IPS-15b (cell line): ENCODE data around the gene CDK4.
A peak's percentile ranks its signal among the peaks of the same experiment; 100 is the strongest.

Source experiments
- H3K27me3 ChIP-seq: one replicate; pipeline ENCODE4 v1.6.1; 2013; ENCODE audit warnings: low read length; ENCODE audit not compliant: control insufficient read depth, insufficient read depth
- H3K36me3 ChIP-seq: one replicate; pipeline ENCODE4 v1.6.1; 2013; ENCODE audit warnings: low read length; ENCODE audit not compliant: control insufficient read depth, insufficient read depth
- H3K4me1 ChIP-seq: one replicate; pipeline ENCODE4 v1.6.1; 2013; ENCODE audit warnings: mild to moderate bottlenecking, low read length; ENCODE audit not compliant: control insufficient read depth, insufficient read depth
- H3K4me3 ChIP-seq: one replicate; pipeline ENCODE4 v1.5.1; 2013; ENCODE audit warnings: low read depth, low read length
- H3K9ac ChIP-seq: one replicate; pipeline ENCODE4 v1.6.1; 2013; ENCODE audit warnings: low read depth, mild to moderate bottlenecking, low read length
- H3K9me3 ChIP-seq: one replicate; pipeline ENCODE4 v1.6.1; 2013; ENCODE audit warnings: mild to moderate bottlenecking, low read length; ENCODE audit not compliant: control insufficient read depth, insufficient read depth

The CDK4 gene

DNA sequence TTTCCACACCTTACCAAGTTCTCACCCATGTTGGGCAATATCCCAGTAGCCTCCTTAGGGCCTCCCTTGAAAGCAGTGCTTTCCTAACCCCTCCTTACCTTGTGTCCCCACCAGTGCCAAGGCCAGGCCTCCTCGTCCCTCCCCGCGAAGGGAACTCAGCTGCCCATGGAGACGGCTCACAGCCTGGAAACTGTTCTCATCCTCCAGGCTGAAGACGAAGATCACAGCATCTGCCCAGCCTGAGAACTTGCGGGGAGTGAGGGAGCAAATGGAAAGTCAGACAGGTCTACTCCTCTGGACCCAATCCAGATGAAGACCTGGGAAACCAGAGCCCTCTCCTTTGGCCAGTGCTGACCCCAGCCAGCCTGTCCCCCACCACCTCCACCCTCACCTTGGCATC lies 18.2 kb downstream of the CDK4 start:
- Histone ChIP-seq H3K36me3 (no peaks in the 10 kb centered on the region), H3K9ac (no peak overlapping the region), H3K9me3 (no peaks in the 10 kb centered on the region), H3K4me3 (no peak overlapping the region), H3K27me3 (peaks cover 92% of the 10 kb centered on the region), H3K4me1 (peaks cover 6% of the 10 kb centered on the region)

DNA sequence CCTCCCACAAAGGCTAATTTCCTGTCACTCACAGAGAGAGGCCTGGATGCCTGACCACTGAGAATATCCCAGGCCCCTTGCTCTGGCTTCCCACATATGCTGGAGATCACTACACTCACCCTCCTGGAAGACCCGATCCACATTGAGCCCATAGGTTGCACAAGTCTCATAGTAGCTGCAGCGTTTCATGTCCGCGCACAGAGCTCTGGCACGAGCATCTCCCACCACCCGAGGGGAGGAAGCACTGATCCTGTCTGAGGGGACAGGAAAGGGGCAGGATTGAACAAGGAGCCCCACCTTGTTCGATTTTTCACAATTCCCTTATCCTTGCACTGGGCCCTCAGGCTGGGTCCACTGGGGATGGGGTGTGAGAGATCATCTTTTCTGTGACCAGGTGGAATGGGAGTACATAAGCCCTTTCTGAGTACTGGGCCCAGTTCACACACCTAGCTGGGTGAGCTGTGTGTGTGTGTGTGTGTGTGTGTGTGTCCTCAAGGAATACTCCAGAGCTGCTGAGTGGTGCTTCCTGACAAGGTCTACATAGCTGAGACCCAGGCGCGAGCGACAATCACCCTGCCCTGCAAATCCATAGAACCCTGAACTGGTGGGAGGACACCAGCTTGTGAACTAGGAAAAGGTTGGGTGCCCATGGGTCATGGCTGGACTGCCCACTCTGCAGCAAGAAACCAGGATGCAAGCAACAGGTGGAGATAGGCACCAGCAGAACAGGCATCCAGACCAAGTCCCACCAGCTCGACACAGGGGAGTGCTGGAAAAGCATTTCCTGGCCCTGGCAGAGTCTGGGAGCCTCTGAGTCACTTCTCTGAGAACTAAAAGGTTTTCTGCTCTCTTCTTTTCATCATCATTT lies 19.1 kb downstream of the CDK4 start:
- peaks cover 98% of the 10 kb centered on the region for H3K27me3 ChIP-seq
- H3K9ac ChIP-seq, result no peak overlapping the region
- no peak overlapping the region for H3K4me3 ChIP-seq
- H3K4me1 ChIP-seq, result peaks cover 6% of the 10 kb centered on the region
- H3K9me3 ChIP-seq, result no peaks in the 10 kb centered on the region
- H3K36me3 ChIP-seq, result no peaks in the 10 kb centered on the region

DNA sequence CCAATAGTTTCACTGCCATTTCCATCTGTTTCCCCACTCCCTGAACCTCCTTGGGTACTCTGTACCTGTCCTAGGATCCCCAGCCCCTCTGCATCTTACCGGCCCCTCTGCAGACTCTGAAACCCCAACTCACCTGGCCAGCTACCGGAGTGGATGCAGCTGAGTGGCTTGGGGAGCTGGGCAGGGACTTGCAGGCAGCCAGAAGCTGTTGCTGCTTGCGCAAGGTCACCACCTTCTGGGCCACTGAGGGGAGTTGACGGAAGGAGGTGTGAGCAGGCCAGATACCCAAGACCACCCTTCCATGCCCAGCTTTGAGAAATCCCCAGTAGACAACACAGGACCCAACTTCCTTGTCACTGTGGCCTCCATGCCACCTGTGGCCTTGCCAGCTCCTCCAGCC lies 19.8 kb downstream of the CDK4 start:
- Histone ChIP-seq H3K9ac (no peak overlapping the region), H3K4me3 (no peak overlapping the region), H3K9me3 (no peaks in the 10 kb centered on the region), H3K4me1 (peaks cover 6% of the 10 kb centered on the region), H3K36me3 (no peaks in the 10 kb centered on the region), H3K27me3 (peaks cover 98% of the 10 kb centered on the region)

DNA sequence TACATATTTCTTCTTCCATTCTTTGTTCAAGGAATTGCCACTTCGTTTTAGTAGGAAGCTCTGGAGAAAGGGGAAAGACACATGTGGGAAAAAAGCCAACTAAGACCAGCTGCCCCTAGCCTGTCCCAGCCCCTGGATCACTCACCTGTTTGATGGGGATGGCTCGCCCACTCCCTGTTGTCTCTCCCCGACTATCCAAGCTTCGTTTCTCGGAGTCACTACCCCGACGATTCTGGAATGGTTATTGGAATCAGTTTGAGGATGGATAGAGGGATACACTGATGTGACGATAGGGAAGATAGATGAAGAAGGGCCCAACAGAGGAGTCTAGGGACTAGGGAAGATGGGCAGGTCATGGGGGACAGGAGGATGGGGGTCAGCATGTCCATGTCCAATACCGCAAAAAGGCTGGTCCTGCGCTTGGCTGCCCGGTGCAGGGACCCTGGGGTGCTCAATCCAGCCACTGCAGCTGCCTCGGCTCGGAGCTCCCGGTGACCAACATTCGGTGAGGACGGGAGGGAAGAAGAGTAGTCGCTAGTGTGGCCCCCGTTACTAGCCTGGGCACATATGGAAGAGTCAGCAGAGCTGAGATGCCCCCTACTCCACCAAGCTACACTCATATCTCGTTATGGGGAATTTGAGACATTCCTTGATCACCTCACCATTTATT lies 20.6 kb downstream of the CDK4 start:
- Histone ChIP-seq H3K27me3 (peaks cover 98% of the 10 kb centered on the region), H3K9me3 (no peaks in the 10 kb centered on the region), H3K36me3 (no peaks in the 10 kb centered on the region), H3K9ac (no peak overlapping the region), H3K4me1 (peaks cover 4% of the 10 kb centered on the region), H3K4me3 (no peak overlapping the region)

DNA sequence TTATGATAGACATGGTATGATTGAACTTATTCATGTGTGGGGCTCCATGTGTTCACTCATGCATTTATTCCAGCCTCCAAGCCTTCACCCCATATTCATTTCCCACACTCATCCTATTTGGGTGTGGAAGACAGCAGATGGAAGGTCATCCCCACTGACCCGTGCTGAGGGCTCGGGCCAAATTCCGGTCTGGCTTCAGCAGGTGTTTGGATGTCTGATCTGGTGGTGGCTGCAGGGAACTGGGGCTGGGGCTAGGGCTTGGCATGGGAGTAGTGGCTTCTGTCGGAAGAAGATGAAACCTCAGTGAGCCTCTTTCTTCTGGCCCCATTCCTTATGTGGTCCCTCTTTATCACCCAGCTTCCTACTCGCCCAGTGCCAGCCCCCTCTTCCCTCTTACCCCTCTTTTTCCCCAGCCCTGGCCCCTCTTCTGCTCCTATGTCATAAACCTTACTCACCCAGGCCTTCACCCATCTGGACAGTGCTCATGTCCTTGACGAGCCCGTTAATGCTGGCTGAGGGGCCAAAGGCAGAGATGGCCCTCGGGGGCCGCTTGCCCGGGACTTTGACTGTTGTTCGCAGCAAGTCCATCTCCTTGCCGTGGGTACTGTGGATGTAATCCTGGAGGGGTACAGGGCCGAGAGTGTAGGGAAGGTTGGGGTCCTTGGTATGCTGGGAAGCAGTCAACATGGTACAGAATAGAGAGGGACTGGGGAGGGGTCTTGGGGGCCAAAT lies 21.6 kb downstream of the CDK4 start:
- no peaks in the 10 kb centered on the region for H3K36me3 ChIP-seq

DNA sequence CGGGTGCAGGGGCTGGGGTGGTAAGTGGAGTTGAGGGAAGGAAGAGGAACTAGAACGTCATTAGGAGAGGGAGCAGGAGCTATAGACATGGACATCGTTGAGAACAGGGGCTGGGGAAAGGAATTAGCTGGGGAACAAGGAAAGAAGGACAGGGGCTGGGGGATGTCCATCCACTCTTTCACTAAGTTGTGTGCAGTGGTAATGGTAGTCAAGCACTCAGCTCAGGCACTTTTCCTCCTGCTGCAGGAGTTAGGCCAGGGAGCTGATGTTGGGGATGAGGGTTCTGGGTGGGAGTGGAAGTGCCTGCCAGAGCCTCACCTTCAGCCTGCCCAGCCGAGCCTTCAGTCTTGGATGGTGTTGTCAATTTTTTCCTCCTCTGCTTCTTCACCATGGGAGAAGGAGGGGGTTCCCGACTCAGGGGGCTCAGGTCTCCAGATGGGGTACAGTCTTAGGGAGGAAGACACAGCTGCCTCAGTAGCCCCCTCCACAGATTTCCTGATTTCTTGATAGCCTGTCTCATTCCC lies 22.7 kb downstream of the CDK4 start:
- Histone ChIP-seq H3K9me3 (no peaks in the 10 kb centered on the region), H3K27me3 (peaks cover 94% of the 10 kb centered on the region), H3K4me3 (no peak overlapping the region), H3K9ac (no peak overlapping the region), H3K36me3 (no peaks in the 10 kb centered on the region), H3K4me1 (no peaks in the 10 kb centered on the region)

More for the DNA sequence above, 21.6 kb downstream of the CDK4 start:
- H3K27me3 ChIP-seq, result peaks cover 95% of the 10 kb centered on the region
- H3K4me3 ChIP-seq, result no peak overlapping the region
- H3K9me3 ChIP-seq, result no peaks in the 10 kb centered on the region
- H3K4me1 ChIP-seq, result peaks cover under 1% of the 10 kb centered on the region
- H3K9ac ChIP-seq, result no peak overlapping the region

DNA sequence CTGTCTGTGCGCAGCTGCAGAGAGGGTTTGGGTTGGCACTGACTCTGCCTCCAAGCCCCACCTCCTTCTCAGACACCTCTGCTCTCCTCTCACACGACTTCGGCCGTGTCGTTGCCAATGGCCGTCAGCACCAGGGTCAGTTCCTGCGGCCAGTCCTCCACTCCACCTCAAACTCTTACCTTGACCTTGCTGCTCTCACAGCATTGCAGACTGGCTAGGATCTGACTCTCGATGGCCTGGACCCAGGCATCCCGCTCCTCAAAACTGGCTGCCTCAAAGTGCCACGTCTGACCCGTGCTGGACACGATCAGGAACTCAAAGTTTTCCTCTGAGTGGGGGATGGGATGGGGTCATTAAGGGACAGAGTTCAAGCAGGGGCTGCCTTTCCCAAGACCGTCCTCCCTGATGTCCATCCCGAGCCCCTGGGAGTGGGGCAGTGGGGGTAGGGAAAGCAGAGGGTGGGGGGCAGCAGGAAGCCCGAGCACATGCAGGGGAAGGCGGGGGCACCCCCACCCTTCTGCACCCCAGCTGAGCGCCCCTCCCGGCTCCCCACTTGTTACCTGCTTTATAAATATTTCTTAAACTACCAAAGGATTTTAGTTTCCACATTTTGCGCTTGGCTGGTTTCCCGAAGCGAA lies 24.2 kb downstream of the CDK4 start:
- peak overlapping the region; percentile 75 for H3K4me3 ChIP-seq
- H3K36me3 ChIP-seq, result no peaks in the 10 kb centered on the region
- no peaks in the 10 kb centered on the region for H3K4me1 ChIP-seq
- no peak overlapping the region for H3K9ac ChIP-seq
- no peaks in the 10 kb centered on the region for H3K9me3 ChIP-seq
- H3K27me3 ChIP-seq, result peaks cover 93% of the 10 kb centered on the region

DNA sequence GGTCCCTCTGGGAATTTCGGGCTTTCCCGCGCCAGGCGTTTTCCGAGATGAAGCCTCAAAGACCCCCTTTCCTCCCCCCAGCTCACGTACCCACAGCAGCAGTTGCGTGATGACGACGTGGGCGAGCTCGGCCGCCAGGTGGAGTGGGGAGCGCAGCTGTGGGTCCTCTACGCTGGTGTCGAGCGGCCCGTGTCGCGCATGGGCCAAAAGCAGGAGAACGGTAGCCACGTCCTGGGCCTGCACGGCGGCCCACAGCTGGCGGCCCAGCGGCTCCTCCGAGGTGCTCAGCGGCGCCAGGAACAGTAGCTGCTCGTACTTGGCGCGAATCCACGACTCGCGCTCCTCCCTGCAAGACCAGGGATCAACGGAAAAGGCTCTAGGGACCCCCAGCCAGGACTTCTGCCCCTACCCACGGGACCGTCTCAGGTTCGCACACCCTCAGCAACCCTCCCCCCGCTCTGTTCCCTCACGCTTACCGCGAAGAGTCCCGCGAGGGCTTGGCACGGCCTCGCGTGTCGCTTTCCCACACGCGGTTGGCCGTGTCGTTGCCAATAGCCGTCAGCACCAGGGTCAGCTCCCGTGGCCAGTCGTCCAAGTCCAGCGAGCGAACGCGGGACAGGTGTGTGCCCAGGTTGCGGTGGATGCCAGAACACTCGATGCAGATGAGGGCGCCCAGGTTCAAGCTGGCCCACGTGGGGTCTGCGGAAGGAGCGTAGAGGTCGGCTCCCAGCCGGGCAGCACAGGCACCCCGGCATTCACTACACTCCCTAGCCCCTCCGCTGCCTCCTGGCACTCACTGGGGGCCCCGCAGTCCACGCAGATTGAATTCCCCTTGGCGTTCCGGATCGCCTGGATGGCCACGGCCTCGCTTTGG lies 25.0 kb downstream of the CDK4 start:
- Histone ChIP-seq H3K27me3 (peaks cover 88% of the 10 kb centered on the region), H3K9me3 (no peaks in the 10 kb centered on the region), H3K36me3 (no peaks in the 10 kb centered on the region), H3K4me1 (no peaks in the 10 kb centered on the region), H3K9ac (no peak overlapping the region), H3K4me3 (peak overlapping the region; percentile 75)

DNA sequence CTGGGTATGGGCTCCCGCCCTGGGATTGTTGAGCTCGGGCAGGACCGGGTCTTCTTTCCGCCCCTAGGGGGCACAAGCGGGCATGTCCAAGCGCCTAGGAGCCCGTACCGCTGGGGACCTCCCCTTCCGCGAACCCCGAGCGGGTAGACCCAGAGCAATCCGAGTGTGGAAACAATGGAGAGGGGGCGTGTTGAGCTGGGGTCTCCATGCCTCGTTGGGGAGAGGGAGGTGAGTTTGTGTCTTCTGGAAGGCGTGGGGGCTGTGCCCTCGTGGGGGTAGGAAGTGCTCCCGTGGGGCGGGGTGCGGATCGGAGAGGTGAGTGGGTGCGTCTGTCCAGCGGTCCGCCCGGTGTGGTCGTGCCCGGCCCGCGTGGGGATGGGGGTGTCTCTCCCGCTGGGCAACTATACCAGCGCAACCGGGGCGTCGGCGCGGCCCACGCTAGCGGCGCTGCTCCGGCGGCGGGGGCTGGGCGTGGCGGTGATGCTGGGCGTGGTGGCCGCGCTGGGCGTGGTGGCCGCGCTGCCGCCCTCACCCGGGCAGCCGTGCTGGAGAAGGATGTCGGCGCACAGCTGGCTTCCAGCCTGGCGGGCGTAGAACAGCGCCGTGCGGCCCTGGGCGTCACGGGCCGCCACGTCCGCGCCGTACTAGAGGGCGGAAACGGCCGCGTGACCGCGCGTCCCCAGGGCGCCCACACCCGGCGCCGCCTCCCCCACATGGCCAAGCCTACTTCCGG lies 25.8 kb downstream of the CDK4 start:
- H3K36me3 ChIP-seq, result no peaks in the 10 kb centered on the region
- H3K9ac ChIP-seq, result no peak overlapping the region
- H3K4me3 ChIP-seq, result peak overlapping the region; percentile 75
- H3K9me3 ChIP-seq, result no peaks in the 10 kb centered on the region
- no peaks in the 10 kb centered on the region for H3K4me1 ChIP-seq
- H3K27me3 ChIP-seq, result peaks cover 80% of the 10 kb centered on the region

DNA sequence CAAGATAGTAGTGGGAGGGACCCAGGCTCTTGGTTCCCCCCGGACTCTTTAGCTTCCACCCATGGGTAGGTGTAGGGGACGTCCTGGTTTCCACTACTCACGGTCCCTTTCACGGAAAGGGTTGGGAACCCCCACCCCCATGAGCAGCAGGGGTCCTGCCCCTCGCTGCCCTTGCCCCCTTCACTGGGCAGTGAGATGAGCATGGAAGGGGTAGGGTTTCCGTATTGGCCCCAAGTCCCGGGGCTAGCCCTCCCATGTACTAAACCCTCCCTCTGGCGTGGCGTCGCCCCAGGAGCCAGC lies 26.3 kb downstream of the CDK4 start:
- H3K9ac ChIP-seq, result no peak overlapping the region
- H3K4me3 ChIP-seq, result peak overlapping the region; percentile 75
- no peaks in the 10 kb centered on the region for H3K4me1 ChIP-seq
- no peaks in the 10 kb centered on the region for H3K9me3 ChIP-seq
- H3K27me3 ChIP-seq, result peaks cover 74% of the 10 kb centered on the region
- H3K36me3 ChIP-seq, result no peaks in the 10 kb centered on the region
